Spleen (tissue), 7 donors: ENCODE data around the gene NPPA.

Experiments used
- POLR2A ChIP-seq, 3 donors: fragments of 450-650 bp; IDR thresholded peaks; one replicate each; pipeline ENCODE4 v1.5.1; 2017; ENCODE audit warnings: antibody characterized with exemption in 3 of 3, mild to moderate bottlenecking in 1 of 3
- POLR2AphosphoS5 ChIP-seq, 3 donors: sonication (generic); formaldehyde crosslinking; IDR thresholded peaks; one replicate each; pipeline ENCODE4 v1.5.1; 2017; ENCODE audit warnings: antibody characterized with exemption in 3 of 3
- TF ChIP-seq, protein P1 (sequence below), 11 experiments: fragments of 200-600 bp in 7 of 11; fragments of 450-650 bp in 4 of 11; sonication (generic) in 4 of 11; IDR thresholded peaks in 8 of 11; conservative IDR thresholded peaks in 3 of 11; 1 replicate in 7 of 11; 2 replicates in 4 of 11; pipeline versions ENCODE4 v1.4.0 to v1.8.0; 2016 to 2021; ENCODE audit warnings: antibody characterized with exemption in 11 of 11, inconsistent platforms in 4 of 11, mild to moderate bottlenecking in 1 of 11
- donor health status: DM: no; HTN: no; CAD: no; lungs with moderate emphysema.
- donor health status: DM: no; HTN: no; CAD: no.
- donor health status: DM: no; HTN: no; CAD: no.

DNA sequence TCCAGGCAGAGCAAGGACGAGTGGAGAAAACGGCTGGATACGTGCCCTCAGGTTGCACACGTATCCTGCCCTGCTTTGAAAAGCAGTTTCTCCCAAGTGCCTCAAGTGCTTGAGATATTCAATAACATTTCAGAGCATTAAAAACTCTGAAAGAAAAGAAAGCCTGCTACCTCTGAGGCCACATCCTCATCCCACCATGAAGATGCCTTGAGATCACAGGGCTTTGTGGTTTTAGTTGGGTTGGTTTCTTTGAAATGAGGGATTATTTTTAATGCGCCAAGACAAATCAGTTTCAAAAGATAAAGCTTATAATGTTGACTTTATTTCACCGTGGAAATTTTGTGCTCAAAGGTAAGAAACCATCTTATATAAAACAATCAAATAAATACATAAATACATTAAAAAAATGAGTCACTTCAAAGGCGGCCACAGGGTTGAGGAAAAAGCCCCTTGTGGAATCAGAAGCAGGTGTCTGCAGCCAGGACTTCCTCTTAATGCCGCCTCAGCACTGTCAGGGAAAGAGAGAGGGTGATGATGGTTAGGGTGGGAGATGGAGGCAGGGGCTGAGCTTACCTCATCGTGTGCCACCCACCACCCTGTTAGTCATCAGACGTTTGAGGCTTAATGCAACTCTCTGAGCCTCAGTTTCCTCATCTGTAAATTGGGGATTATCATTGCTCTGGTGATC is 9.7 kb upstream of the NPPA start:
- TF ChIP-seq, protein P1, sequence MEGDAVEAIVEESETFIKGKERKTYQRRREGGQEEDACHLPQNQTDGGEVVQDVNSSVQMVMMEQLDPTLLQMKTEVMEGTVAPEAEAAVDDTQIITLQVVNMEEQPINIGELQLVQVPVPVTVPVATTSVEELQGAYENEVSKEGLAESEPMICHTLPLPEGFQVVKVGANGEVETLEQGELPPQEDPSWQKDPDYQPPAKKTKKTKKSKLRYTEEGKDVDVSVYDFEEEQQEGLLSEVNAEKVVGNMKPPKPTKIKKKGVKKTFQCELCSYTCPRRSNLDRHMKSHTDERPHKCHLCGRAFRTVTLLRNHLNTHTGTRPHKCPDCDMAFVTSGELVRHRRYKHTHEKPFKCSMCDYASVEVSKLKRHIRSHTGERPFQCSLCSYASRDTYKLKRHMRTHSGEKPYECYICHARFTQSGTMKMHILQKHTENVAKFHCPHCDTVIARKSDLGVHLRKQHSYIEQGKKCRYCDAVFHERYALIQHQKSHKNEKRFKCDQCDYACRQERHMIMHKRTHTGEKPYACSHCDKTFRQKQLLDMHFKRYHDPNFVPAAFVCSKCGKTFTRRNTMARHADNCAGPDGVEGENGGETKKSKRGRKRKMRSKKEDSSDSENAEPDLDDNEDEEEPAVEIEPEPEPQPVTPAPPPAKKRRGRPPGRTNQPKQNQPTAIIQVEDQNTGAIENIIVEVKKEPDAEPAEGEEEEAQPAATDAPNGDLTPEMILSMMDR (IDR thresholded peaks at IDR 0.05 in 8 of 11, conservative IDR thresholded peaks at IDR 0.05 in 3 of 11) = no peak
- TF ChIP-seq POLR2A (IDR thresholded peaks at IDR 0.05) (no peak), POLR2AphosphoS5 (IDR thresholded peaks at IDR 0.05) (no peak)
